Upper lobe of left lung (tissue), 4 donors: ENCODE results near the gene PPP2R2B.

Experiments used
- POLR2A ChIP-seq, 4 donors: fragments of 450-650 bp; IDR thresholded peaks; one replicate each; pipeline ENCODE4 v1.5.1; 2016 to 2017; ENCODE audit warnings: antibody characterized with exemption in 4 of 4, mild to moderate bottlenecking in 2 of 4
- TF ChIP-seq, protein P1 (sequence below), 6 experiments: fragments of 450-650 bp in 4 of 6; fragments of 200-600 bp in 2 of 6; sonication (generic) in 2 of 6; IDR thresholded peaks; one replicate each; pipeline ENCODE4 v1.5.1; 2016 to 2019; ENCODE audit warnings: antibody characterized with exemption in 6 of 6

DNA sequence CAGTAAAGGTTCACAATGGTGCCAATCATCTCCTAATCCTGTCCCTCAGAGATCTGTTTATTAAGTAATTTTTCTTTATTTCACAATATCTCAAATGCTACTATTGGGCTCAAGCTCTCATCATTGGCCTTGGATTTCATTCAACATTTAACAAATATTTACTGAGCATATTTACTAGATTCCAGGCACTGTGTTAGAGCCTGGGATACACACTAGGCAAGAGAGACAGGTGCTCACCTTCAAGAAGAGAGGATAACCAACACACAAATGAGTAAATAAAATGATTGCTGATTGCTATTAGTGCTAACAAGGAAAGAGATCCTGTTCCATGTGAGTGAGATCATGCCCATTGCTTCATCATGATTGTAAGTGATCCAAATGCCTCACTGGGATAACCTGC, 27.4 kb downstream of the PPP2R2B start:
- TF ChIP-seq POLR2A (IDR thresholded peaks at IDR 0.05), result no peak
- TF ChIP-seq, protein P1, sequence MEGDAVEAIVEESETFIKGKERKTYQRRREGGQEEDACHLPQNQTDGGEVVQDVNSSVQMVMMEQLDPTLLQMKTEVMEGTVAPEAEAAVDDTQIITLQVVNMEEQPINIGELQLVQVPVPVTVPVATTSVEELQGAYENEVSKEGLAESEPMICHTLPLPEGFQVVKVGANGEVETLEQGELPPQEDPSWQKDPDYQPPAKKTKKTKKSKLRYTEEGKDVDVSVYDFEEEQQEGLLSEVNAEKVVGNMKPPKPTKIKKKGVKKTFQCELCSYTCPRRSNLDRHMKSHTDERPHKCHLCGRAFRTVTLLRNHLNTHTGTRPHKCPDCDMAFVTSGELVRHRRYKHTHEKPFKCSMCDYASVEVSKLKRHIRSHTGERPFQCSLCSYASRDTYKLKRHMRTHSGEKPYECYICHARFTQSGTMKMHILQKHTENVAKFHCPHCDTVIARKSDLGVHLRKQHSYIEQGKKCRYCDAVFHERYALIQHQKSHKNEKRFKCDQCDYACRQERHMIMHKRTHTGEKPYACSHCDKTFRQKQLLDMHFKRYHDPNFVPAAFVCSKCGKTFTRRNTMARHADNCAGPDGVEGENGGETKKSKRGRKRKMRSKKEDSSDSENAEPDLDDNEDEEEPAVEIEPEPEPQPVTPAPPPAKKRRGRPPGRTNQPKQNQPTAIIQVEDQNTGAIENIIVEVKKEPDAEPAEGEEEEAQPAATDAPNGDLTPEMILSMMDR (IDR thresholded peaks at IDR 0.05), result no peak
